Keratinocyte (primary cell): ENCODE results near the gene MYO1C. TPM values are rescaled to one million over a fixed set of nuclear protein-coding genes. Genes with fewer than 3 reads are reported as not detected.
"Not testable (repeated sequence)": the region's sequence is repeated elsewhere in the genome, so short reads cannot be mapped to it uniquely, and the experiment has no call there.

ENCODE experiments used
- DNase-seq: peaks from one replicate; pipeline ENCODE4 v3.0.0-alpha.2; 2011; ENCODE audit warnings: low read depth, missing footprints, low spot score
- FAIRE-seq: peaks from 2 replicates; lab custom pipeline; 2011; peaks lifted over from hg19 to GRCh38; lab: Jason Lieb, UNC
- H2AFZ ChIP-seq: 2 replicates; pipeline ENCODE4 v1.6.0; 2012; ENCODE audit warnings: low read length, control low read depth, inconsistent platforms; ENCODE audit not compliant: control insufficient read depth
- H3K27ac ChIP-seq: 2 replicates; pipeline ENCODE4 v1.5.1; 2011; ENCODE audit warnings: low read length; ENCODE audit not compliant: control insufficient read depth, insufficient read depth
- H3K27me3 ChIP-seq: 3 replicates; pipeline ENCODE4 v1.6.0; 2011; ENCODE audit warnings: low read length; ENCODE audit not compliant: control insufficient read depth, insufficient read depth; ENCODE audit errors: extremely low read depth
- H3K36me3 ChIP-seq, 2 experiments: 2 replicates in 1 of 2; 3 replicates in 1 of 2; pipeline ENCODE4 v1.5.1; 2011; ENCODE audit warnings: low read length in 2 of 2, mild to moderate bottlenecking in 1 of 2; ENCODE audit not compliant: control insufficient read depth in 2 of 2, insufficient read depth in 2 of 2; ENCODE audit errors: extremely low read depth in 1 of 2
- H3K4me1 ChIP-seq: 3 replicates; pipeline ENCODE4 v1.5.1; 2011; ENCODE audit warnings: low read length; ENCODE audit not compliant: control insufficient read depth, insufficient read depth; ENCODE audit errors: extremely low read depth
- H3K4me2 ChIP-seq: 3 replicates; pipeline ENCODE4 v1.6.0; 2011; ENCODE audit warnings: low read depth, low read length; ENCODE audit not compliant: control insufficient read depth, insufficient read depth; ENCODE audit errors: extremely low read depth
- H3K4me3 ChIP-seq, 3 experiments: fragments of 200-600 bp in 1 of 3; sonication (generic) in 1 of 3; 2 replicates in 2 of 3; 3 replicates in 1 of 3; pipeline ENCODE4 v1.5.1; 2011 to 2016; ENCODE audit warnings: low read length in 3 of 3, mild to moderate bottlenecking in 3 of 3, control low read depth in 2 of 3, inconsistent platforms in 1 of 3, low read depth in 1 of 3, mixed read lengths in 1 of 3, mixed run types in 1 of 3, moderate library complexity in 1 of 3; ENCODE audit not compliant: control insufficient read depth in 2 of 3, insufficient read depth in 2 of 3; ENCODE audit errors: extremely low read depth in 1 of 3
- H3K79me2 ChIP-seq: 2 replicates; pipeline ENCODE4 v1.6.0; 2012; ENCODE audit warnings: low read length; ENCODE audit not compliant: control insufficient read depth, insufficient read depth
- H3K9ac ChIP-seq: 3 replicates; pipeline ENCODE4 v1.6.0; 2011; ENCODE audit warnings: low read length; ENCODE audit not compliant: control insufficient read depth, insufficient read depth; ENCODE audit errors: extremely low read depth
- H3K9me1 ChIP-seq: 3 replicates; pipeline ENCODE4 v1.6.0; 2011; ENCODE audit warnings: low read length; ENCODE audit not compliant: control insufficient read depth, insufficient read depth; ENCODE audit errors: extremely low read depth
- H3K9me3 ChIP-seq: 2 replicates; pipeline ENCODE4 v1.5.1; 2012; ENCODE audit warnings: low read depth, low read length; ENCODE audit not compliant: control insufficient read depth
- H4K20me1 ChIP-seq: 3 replicates; pipeline ENCODE4 v1.6.0; 2011; ENCODE audit warnings: low read length; ENCODE audit not compliant: control insufficient read depth, insufficient read depth; ENCODE audit errors: extremely low read depth
- EZH2 ChIP-seq: IDR thresholded peaks from one replicate; pipeline ENCODE4 v1.6.1; 2012; ENCODE audit warnings: inconsistent platforms, mild to moderate bottlenecking, low read length, moderate library complexity
- dilution Hi-C: fragments of 300-500 bp; cut with MboI; formaldehyde crosslinking; loops from one replicate; pipeline ENCODE4 v1.7.0; 2020; ENCODE audit warnings: low sequenced_read_pairs; ENCODE audit not compliant: extremely low pct_ligation_motif_present
- polyA plus RNA-seq, 5 experiments: library from polyadenylated mRNA; depleted of rRNA in 3 of 5; stranded (reverse) in 3 of 5; stranded (forward) in 1 of 5; unstranded in 1 of 5; fragments of >200 nt; gene quantifications; 1 replicate in 1 of 5; 2 replicates in 3 of 5; 3 replicates in 1 of 5; pipeline versions ENCODE4 v1.2.1 to v1.2.3, GENCODE V29; 2011 to 2012; ENCODE audit warnings: missing spikeins in 2 of 5, low read depth in 1 of 5, low replicate concordance in 1 of 5
- TF ChIP-seq, protein P1 (sequence below), 3 experiments: IDR thresholded peaks in 1 of 3; conservative IDR thresholded peaks in 1 of 3; optimal IDR thresholded peaks in 1 of 3; 2 replicates in 2 of 3; 3 replicates in 1 of 3; pipeline versions ENCODE3 to v1.5.1; 2011; ENCODE audit warnings: low read length in 3 of 3, mild to moderate bottlenecking in 3 of 3, moderate library complexity in 2 of 3, control low read depth in 1 of 3, inconsistent platforms in 1 of 3; ENCODE audit not compliant: insufficient read depth in 2 of 3; ENCODE audit errors: extremely low read depth in 1 of 3

MYO1C gene
- polyA plus RNA-seq, 1 donor (not counting 4 experiments of a cell fraction or from before 2014, with no cell fraction given), result 101 TPM

DNA sequence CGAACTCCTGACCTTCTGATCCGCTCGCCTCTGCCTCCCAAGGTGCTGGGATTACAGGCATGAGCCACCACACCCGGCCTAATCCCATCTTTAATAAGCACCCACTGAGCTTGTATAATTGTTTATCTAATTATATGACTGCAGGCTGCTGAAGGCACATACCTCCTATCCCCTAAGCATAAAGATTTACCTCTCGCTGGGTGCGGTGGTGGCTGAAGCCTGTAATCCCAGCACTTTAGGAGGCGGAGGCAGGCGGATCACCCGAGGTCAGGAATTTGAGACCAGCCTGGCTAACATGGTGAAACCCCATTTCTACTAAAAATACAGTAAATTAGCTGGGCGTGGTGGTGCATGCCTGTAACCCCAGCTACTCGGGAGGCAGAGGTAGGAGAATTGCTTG, 72.3 kb downstream of the MYO1C start:
- TF ChIP-seq EZH2, result no peak
- TF ChIP-seq, protein P1, sequence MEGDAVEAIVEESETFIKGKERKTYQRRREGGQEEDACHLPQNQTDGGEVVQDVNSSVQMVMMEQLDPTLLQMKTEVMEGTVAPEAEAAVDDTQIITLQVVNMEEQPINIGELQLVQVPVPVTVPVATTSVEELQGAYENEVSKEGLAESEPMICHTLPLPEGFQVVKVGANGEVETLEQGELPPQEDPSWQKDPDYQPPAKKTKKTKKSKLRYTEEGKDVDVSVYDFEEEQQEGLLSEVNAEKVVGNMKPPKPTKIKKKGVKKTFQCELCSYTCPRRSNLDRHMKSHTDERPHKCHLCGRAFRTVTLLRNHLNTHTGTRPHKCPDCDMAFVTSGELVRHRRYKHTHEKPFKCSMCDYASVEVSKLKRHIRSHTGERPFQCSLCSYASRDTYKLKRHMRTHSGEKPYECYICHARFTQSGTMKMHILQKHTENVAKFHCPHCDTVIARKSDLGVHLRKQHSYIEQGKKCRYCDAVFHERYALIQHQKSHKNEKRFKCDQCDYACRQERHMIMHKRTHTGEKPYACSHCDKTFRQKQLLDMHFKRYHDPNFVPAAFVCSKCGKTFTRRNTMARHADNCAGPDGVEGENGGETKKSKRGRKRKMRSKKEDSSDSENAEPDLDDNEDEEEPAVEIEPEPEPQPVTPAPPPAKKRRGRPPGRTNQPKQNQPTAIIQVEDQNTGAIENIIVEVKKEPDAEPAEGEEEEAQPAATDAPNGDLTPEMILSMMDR (optimal IDR thresholded peaks at IDR 0.05 in 1 of 3, IDR thresholded peaks at IDR 0.05 in 1 of 3, conservative IDR thresholded peaks at IDR 0.05 in 1 of 3; ENCODE audit: extremely low read depth in 1 of 3, insufficient read depth in 2 of 3, low read length in 3 of 3), result no peak
- H4K20me1 ChIP-seq, result peaks cover 12% of the 10 kb centered on the region
- no peak overlapping the region for H2AFZ ChIP-seq
- dilution Hi-C loops, result no loop called here
- no peak overlapping the region for H3K4me3 ChIP-seq
- H3K9me3 ChIP-seq, result no peaks in the 10 kb centered on the region
- H3K4me1 ChIP-seq, result peaks cover 18% of the 10 kb centered on the region
- no peak overlapping the region for H3K27ac ChIP-seq
- H3K4me2 ChIP-seq, result no peak overlapping the region
- FAIRE-seq, result no peak
- peaks cover 9 to 23% of the 10 kb centered on the region in 2 experiments for H3K36me3 ChIP-seq
- peaks cover 32% of the 10 kb centered on the region for H3K79me2 ChIP-seq
- H3K27me3 ChIP-seq, result no peaks in the 10 kb centered on the region
- no peak for DNase-seq
- no peak overlapping the region for H3K9ac ChIP-seq
- peaks cover 3% of the 10 kb centered on the region for H3K9me1 ChIP-seq

DNA sequence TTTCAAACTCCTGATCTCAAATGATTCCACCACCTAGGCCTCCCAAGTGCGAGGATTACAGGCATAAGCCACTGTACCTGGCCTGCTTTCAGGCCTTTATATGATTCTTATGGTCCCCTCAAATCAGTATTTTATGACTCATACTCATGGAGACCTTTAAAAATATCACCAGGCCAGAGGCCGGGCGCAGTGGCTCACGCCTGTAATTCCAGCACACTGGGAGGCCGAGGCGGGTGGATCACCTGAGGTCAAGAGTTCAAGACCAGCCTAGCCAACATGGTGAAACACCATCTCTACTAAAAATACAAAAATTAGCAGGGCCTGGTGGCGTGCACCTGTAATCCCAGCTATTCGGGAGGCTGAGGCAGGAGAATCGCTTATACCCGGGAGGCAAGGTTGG, 74.0 kb downstream of the MYO1C start:
- not testable (repeated sequence) for FAIRE-seq
- H3K36me3 ChIP-seq, result peaks cover 6 to 23% of the 10 kb centered on the region in 2 experiments

DNA sequence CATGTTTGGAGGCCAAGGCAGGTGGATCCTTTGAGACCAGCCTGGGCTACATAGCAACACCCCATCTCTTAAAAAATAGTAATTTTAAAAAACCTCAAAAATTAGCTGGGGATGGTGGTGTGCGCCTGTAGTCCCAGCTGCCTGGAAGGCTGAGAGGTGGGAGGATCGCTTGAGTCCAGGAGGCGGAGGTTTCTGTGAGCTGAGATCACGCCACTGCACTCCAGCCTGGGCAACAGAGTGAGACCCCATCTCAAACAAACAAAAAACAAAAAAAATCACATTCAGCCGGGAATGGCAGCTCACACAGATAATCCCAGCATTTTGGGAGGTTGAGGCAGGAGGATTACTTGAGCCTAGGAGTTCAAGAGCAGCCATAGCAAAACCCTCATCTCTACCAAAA, 76.1 kb downstream of the MYO1C start:
- Histone ChIP-seq H3K9ac (no peak overlapping the region), H3K79me2 (peaks cover 15% of the 10 kb centered on the region), H3K27ac (no peak overlapping the region), H3K36me3 (peaks cover 5 to 10% of the 10 kb centered on the region in 2 experiments), H3K4me3 (no peak overlapping the region), H3K9me3 (no peaks in the 10 kb centered on the region), H3K4me1 (no peaks in the 10 kb centered on the region), H4K20me1 (no peaks in the 10 kb centered on the region), H3K27me3 (no peaks in the 10 kb centered on the region), H3K4me2 (no peak overlapping the region), H2AFZ (no peak overlapping the region), H3K9me1 (no peaks in the 10 kb centered on the region)
- dilution Hi-C loops, result no loop called here
- no peak for TF ChIP-seq EZH2
- DNase-seq, result no peak
- FAIRE-seq, result no peak

More for the DNA sequence above, 74.0 kb downstream of the MYO1C start:
- peaks cover 26% of the 10 kb centered on the region for H3K79me2 ChIP-seq
- H3K9me1 ChIP-seq, DNase-seq, dilution Hi-C loops, H3K9me3 ChIP-seq, H3K9ac ChIP-seq, H3K4me3 ChIP-seq, H3K4me2 ChIP-seq, H4K20me1 ChIP-seq, H3K27me3 ChIP-seq, H2AFZ ChIP-seq, H3K27ac ChIP-seq: not testable (repeated sequence)
- H3K4me1 ChIP-seq, result peaks cover 13% of the 10 kb centered on the region
